NT2/D1 (cell line): ENCODE data around the gene KCNG1.
A peak's percentile ranks its signal among the peaks of the same experiment; 100 is the strongest.
"Not testable (repeated sequence)": the region's sequence is repeated elsewhere in the genome, so short reads cannot be mapped to it uniquely, and the experiment has no call there.

Experiments
- DNase-seq: peaks from one replicate; pipeline ENCODE4 v3.0.0-alpha.2; 2011; ENCODE audit warnings: low read depth, low spot score
- H3K27me3 ChIP-seq: 2 replicates; pipeline ENCODE4 v1.6.0; 2011; ENCODE audit warnings: mild to moderate bottlenecking; ENCODE audit not compliant: insufficient read length, insufficient read depth
- H3K36me3 ChIP-seq: 2 replicates; pipeline ENCODE4 v1.6.1; 2011; ENCODE audit warnings: mild to moderate bottlenecking, low read length, mixed read lengths; ENCODE audit not compliant: insufficient read depth, insufficient read length
- H3K4me1 ChIP-seq: 2 replicates; pipeline ENCODE4 v1.5.1; 2011; ENCODE audit not compliant: insufficient read depth, insufficient read length
- H3K4me3 ChIP-seq: 2 replicates; pipeline ENCODE4 v1.5.1; 2011; ENCODE audit warnings: low read depth; ENCODE audit not compliant: insufficient read length
- H3K9ac ChIP-seq: 2 replicates; pipeline ENCODE4 v1.6.0; 2011; ENCODE audit warnings: low read depth; ENCODE audit not compliant: insufficient read length
- H3K9me3 ChIP-seq: 2 replicates; pipeline ENCODE4 v1.5.1; 2011; ENCODE audit warnings: mild to moderate bottlenecking, low read length; ENCODE audit not compliant: insufficient read depth
- SUZ12 ChIP-seq: IDR thresholded peaks from 2 replicates; pipeline ENCODE4 v1.6.1; 2011; ENCODE audit not compliant: insufficient read length, insufficient read depth; ENCODE audit errors: extremely low read depth
- YY1 ChIP-seq: IDR thresholded peaks from 2 replicates; pipeline ENCODE4 v1.6.1; 2011; ENCODE audit not compliant: insufficient read length, insufficient read depth
- ZNF274 ChIP-seq: IDR thresholded peaks from 2 replicates; pipeline ENCODE4 v1.6.1; 2011; ENCODE audit warnings: mild to moderate bottlenecking, low read depth, low read length

KCNG1 gene

GRCh38 chr20:50981714-50982048 is 41.2 kb downstream of the KCNG1 start:
- H3K4me1 ChIP-seq: peaks cover 7% of the 10 kb centered on the region
- no peak overlapping the region for H3K9ac ChIP-seq
- no peaks in the 10 kb centered on the region for H3K27me3 ChIP-seq

GRCh38 chr20:50980851-50981713 is 41.8 kb downstream of the KCNG1 start:
- H3K4me1 ChIP-seq: peaks cover 7% of the 10 kb centered on the region
- peak; percentile 59 for DNase-seq
- no peak overlapping the region for H3K4me3 ChIP-seq
- TF ChIP-seq YY1: no peak
- TF ChIP-seq ZNF274: no peak
- no peak for TF ChIP-seq SUZ12
- no peaks in the 10 kb centered on the region for H3K9me3 ChIP-seq
- no peak overlapping the region for H3K9ac ChIP-seq
- no peaks in the 10 kb centered on the region for H3K27me3 ChIP-seq
- no peaks in the 10 kb centered on the region for H3K36me3 ChIP-seq

More at GRCh38 chr20:50981714-50982048, 41.2 kb downstream of the KCNG1 start:
- Histone ChIP-seq H3K4me3 (no peak overlapping the region), H3K9me3 (no peaks in the 10 kb centered on the region), H3K36me3 (no peaks in the 10 kb centered on the region)
- TF ChIP-seq YY1: no peak
- no peak for TF ChIP-seq ZNF274
- TF ChIP-seq SUZ12: no peak
- DNase-seq: no peak

- Histone ChIP-seq H3K36me3 (no peaks in the 10 kb centered on the region), H3K9me3 (no peaks in the 10 kb centered on the region), H3K9ac (no peak overlapping the region), H3K4me3 (no peak overlapping the region), H3K27me3 (no peaks in the 10 kb centered on the region), H3K4me1 (peaks cover 7% of the 10 kb centered on the region)
- no peak for TF ChIP-seq YY1
- TF ChIP-seq SUZ12: no peak
- TF ChIP-seq ZNF274: no peak
- DNase-seq: no peak
These were observed 42.7 kb downstream of the KCNG1 start for GRCh38 chr20:50980071-50980681.

- not testable (repeated sequence) for H3K9ac ChIP-seq, H3K27me3 ChIP-seq, H3K9me3 ChIP-seq, H3K4me1 ChIP-seq, H3K4me3 ChIP-seq, DNase-seq, H3K36me3 ChIP-seq
These were observed 44.4 kb downstream of the KCNG1 start for GRCh38 chr20:50978533-50978932.

GRCh38 chr20:50977066-50978021 is 45.6 kb downstream of the KCNG1 start:
- Histone ChIP-seq H3K4me3 (no peak overlapping the region), H3K9me3 (no peaks in the 10 kb centered on the region), H3K9ac (no peak overlapping the region), H3K36me3 (no peaks in the 10 kb centered on the region), H3K4me1 (peaks cover 7% of the 10 kb centered on the region), H3K27me3 (no peaks in the 10 kb centered on the region)
- TF ChIP-seq YY1 (no peak), SUZ12 (no peak), ZNF274 (no peak)
- DNase-seq: no peak

- Histone ChIP-seq H3K9me3 (no peaks in the 10 kb centered on the region), H3K27me3 (no peaks in the 10 kb centered on the region), H3K36me3 (no peaks in the 10 kb centered on the region), H3K9ac (no peak overlapping the region), H3K4me3 (no peak overlapping the region), H3K4me1 (peaks cover 1% of the 10 kb centered on the region)
- TF ChIP-seq YY1 (no peak), SUZ12 (no peak), ZNF274 (no peak)
- DNase-seq: no peak
These were observed 47.1 kb downstream of the KCNG1 start for GRCh38 chr20:50975701-50976330.

- H3K4me1 ChIP-seq: no peaks in the 10 kb centered on the region
- no peaks in the 10 kb centered on the region for H3K36me3 ChIP-seq
- H3K9ac ChIP-seq: no peak overlapping the region
- H3K27me3 ChIP-seq: no peaks in the 10 kb centered on the region
- H3K4me3 ChIP-seq: no peak overlapping the region
- H3K9me3 ChIP-seq: no peaks in the 10 kb centered on the region
- TF ChIP-seq ZNF274 (no peak), SUZ12 (no peak), YY1 (no peak)
- no peak for DNase-seq
These were observed 53.0 kb downstream of the KCNG1 start for GRCh38 chr20:50969912-50970311.
